K562 (cell line): ENCODE results near the gene ADAMTS7. TPM values are rescaled to one million over a fixed set of nuclear protein-coding genes. Genes with fewer than 3 reads are reported as not detected.
"Not testable (repeated sequence)": the region's sequence is repeated elsewhere in the genome, so short reads cannot be mapped to it uniquely, and the experiment has no call there.

Source experiments
- ATAC-seq: fragments of 200-7000 bp; cut with Tn5 transposase; 3 replicates; pipeline ENCODE4 v1.9.1; 2020; ENCODE audit warnings: moderate library complexity
- BruUV-seq: library from RNA; stranded (reverse); fragments of 400-500 nt; replicated peaks from 2 replicates; lab custom pipeline; 2021; lab: Mats Ljungman, UMichigan
- CTCF ChIA-PET: fragments of 300-600 bp; formaldehyde crosslinking; extraction: SDS; loops from one replicate; lab custom pipeline; 2021; ENCODE audit warnings: low intra/inter-chr PET ratio; lab: Yijun Ruan, JAX
- POLR2A ChIA-PET: fragments of 300-600, 350-650 bp; sonication (Branson Sonifier 250); formaldehyde crosslinking; extraction: SDS; loops from one replicate; lab custom pipeline; 2021; ENCODE audit warnings: antibody characterized with exemption, inconsistent platforms; lab: Yijun Ruan, JAX
- DNase-seq, 4 experiments: peaks; one replicate each; pipeline versions ENCODE4 v3.0.0 to v3.0.0-alpha.2; 2011 to 2018; ENCODE audit warnings: low spot score in 3 of 4, mixed read lengths in 3 of 4; ENCODE audit errors: extremely low read depth in 1 of 4
- FAIRE-seq: peaks from 2 replicates; lab custom pipeline; 2011; peaks lifted over from hg19 to GRCh38; lab: Jason Lieb, UNC
- H2AFZ ChIP-seq: 2 replicates; pipeline ENCODE4 v1.6.0; 2011; ENCODE audit warnings: low read depth, low read length, control low read depth, inconsistent platforms
- H3K27ac ChIP-seq: fragments of 200-600 bp; 3 replicates; pipeline ENCODE4 v1.8.0; 2011; ENCODE audit warnings: low read depth, mild to moderate bottlenecking, control low read depth, inconsistent platforms, low read length, moderate library complexity, mixed read lengths; ENCODE audit errors: extremely low read depth
- H3K27me3 ChIP-seq, 2 experiments: fragments of 300-600 bp in 1 of 2; 2 replicates in 1 of 2; 3 replicates in 1 of 2; pipeline versions ENCODE4 v1.6.0 to v1.8.0; 2011; ENCODE audit warnings: inconsistent platforms in 2 of 2, low read length in 2 of 2, mild to moderate bottlenecking in 1 of 2, mixed read lengths in 1 of 2, moderate library complexity in 1 of 2; ENCODE audit not compliant: control insufficient read depth in 2 of 2, insufficient read depth in 2 of 2
- H3K36me3 ChIP-seq: fragments of 300-600 bp; 3 replicates; pipeline ENCODE4 v1.8.0; 2011; ENCODE audit warnings: mild to moderate bottlenecking, low read length, inconsistent platforms; ENCODE audit not compliant: control insufficient read depth, insufficient read depth
- H3K4me1 ChIP-seq, 2 experiments: fragments of 200-600 bp in 1 of 2; replicated peaks in 1 of 2; 2 replicates in 1 of 2; 3 replicates in 1 of 2; pipeline versions ENCODE4 v1.5.1 to v1.8.0; 2011; ENCODE audit warnings: inconsistent platforms in 2 of 2, low read length in 2 of 2, mild to moderate bottlenecking in 1 of 2, mixed read lengths in 1 of 2, moderate library complexity in 1 of 2; ENCODE audit not compliant: control insufficient read depth in 2 of 2, insufficient read depth in 2 of 2
- H3K4me2 ChIP-seq: 2 replicates; pipeline ENCODE4 v1.6.1; 2011; ENCODE audit warnings: low read length, control low read depth, inconsistent platforms, mixed read lengths; ENCODE audit not compliant: insufficient read depth
- H3K4me3 ChIP-seq: fragments of 200-600 bp; sonication (generic), shearing (Covaris generic); 2 replicates; pipeline ENCODE4 v1.5.1; 2016; ENCODE audit warnings: control low read depth, inconsistent platforms
- H3K79me2 ChIP-seq: fragments of 200-600 bp; 3 replicates; pipeline ENCODE4 v1.8.0; 2011; ENCODE audit warnings: low read length, inconsistent platforms; ENCODE audit not compliant: control insufficient read depth, insufficient read depth
- H3K9ac ChIP-seq, 2 experiments: 2 replicates each; pipeline versions ENCODE4 v1.6.0 to v1.6.1; 2011; ENCODE audit warnings: low read depth in 2 of 2, low read length in 2 of 2, control low read depth in 1 of 2, inconsistent platforms in 1 of 2, mild to moderate bottlenecking in 1 of 2, mixed read lengths in 1 of 2; ENCODE audit not compliant: insufficient read depth in 1 of 2
- H3K9me1 ChIP-seq: one replicate; pipeline ENCODE4 v1.6.0; 2011; ENCODE audit warnings: inconsistent platforms, mild to moderate bottlenecking, low read length, moderate library complexity; ENCODE audit not compliant: control insufficient read depth, insufficient read depth
- H3K9me3 ChIP-seq: replicated peaks from 2 replicates; pipeline ENCODE4 v1.5.1; 2011; ENCODE audit warnings: low read depth, low read length, inconsistent platforms; ENCODE audit not compliant: control insufficient read depth, insufficient read depth
- H4K20me1 ChIP-seq: replicated peaks from 2 replicates; pipeline ENCODE4 v1.6.1; 2011; ENCODE audit warnings: low read length, inconsistent platforms, mixed read lengths; ENCODE audit not compliant: control insufficient read depth, insufficient read depth
- CHD2 ChIP-seq: IDR thresholded peaks from 2 replicates; pipeline ENCODE4 v1.6.1; 2011; ENCODE audit warnings: low read depth, low read length
- L3MBTL2 ChIP-seq: fragments of 450-650 bp; IDR thresholded peaks from 2 replicates; pipeline ENCODE4 v1.6.1; 2016; ENCODE audit warnings: mild to moderate bottlenecking, moderate library complexity
- MGA ChIP-seq: fragments of 450-650 bp; IDR thresholded peaks from 2 replicates; pipeline ENCODE4 v1.6.1; 2016; ENCODE audit warnings: mild to moderate bottlenecking, moderate library complexity
- WGBS: fragments of 100-300 bp; shearing (Covaris generic); methylation state at CpG from one replicate; pipeline ENCODE4 v1.1.6; 2016; ENCODE audit warnings: low coverage, mixed read lengths; ENCODE audit not compliant: insufficient coverage; ENCODE audit errors: missing lambda C conversion rate; 5-methylcytosine and 5-hydroxymethylcytosine counted together
- in situ Hi-C: fragments of 300-500 bp; cut with MboI; formaldehyde crosslinking; loops from 4 replicates; pipeline ENCODE4 v1.15.0; 2018; ENCODE audit warnings: inconsistent platforms, mixed read lengths
- intact Hi-C: fragments of 100-400 bp; cut with micrococcal nuclease; formaldehyde crosslinking; loops from 2 replicates; pipeline ENCODE4 v1.14.2; 2022
- polyA plus RNA-seq, 8 experiments: library from polyadenylated mRNA; depleted of rRNA in 4 of 8; stranded (reverse) in 5 of 8; unstranded in 3 of 8; fragments of >200 nt; fragmentation: Nextera tagmentation in 2 of 8; fragmentation: Illumina TruSeq in 1 of 8; extraction: Ambion mirVana in 2 of 8; extraction: Trizol in 1 of 8; gene quantifications; 2 replicates each; pipeline versions ENCODE4 v1.2.1 to v1.2.3, GENCODE V29; 2011 to 2014; ENCODE audit warnings: inconsistent platforms in 1 of 8, missing spikeins in 1 of 8
- total RNA-seq, 7 experiments: library from RNA; depleted of rRNA in 6 of 7; stranded (reverse); fragments of >200 nt in 6 of 7; fragmentation: Illumina TruSeq in 2 of 7; extraction: Trizol in 2 of 7; gene quantifications; 2 replicates each; pipeline versions ENCODE4 v1.2.1 to v1.2.3, GENCODE V29; 2011 to 2021; ENCODE audit warnings: low replicate concordance in 1 of 7

The ADAMTS7 gene
- total and polyA plus RNA-seq, 9 of the 15 experiments (the other 6 are each of a cell fraction or from before 2014, with no cell fraction given): 0.05 to 0.07 TPM; not detected in 7

GRCh38 chr15:78747877-78748276, 63.4 kb downstream of the ADAMTS7 start:
- not testable (repeated sequence) for H3K27me3 ChIP-seq, ATAC-seq, H3K36me3 ChIP-seq, H3K27ac ChIP-seq, H3K9ac ChIP-seq
- intact Hi-C loops: loop anchor here (5.0 kb wide), 1 partner anchor 801 kb away; no protein-coding TSS in a partner anchor
- TF ChIP-seq MGA (peak; percentile 76), L3MBTL2 (peak; percentile 73), CHD2 (peak; percentile 80)
- TF ChIP-seq, all 486 proteins: peak for 3; not testable (repeated sequence) for 483
- H3K79me2 ChIP-seq, H3K4me2 ChIP-seq, CTCF ChIA-PET, H3K4me3 ChIP-seq, FAIRE-seq, BruUV-seq, H4K20me1 ChIP-seq, H3K9me3 ChIP-seq, H2AFZ ChIP-seq, DNase-seq, POLR2A ChIA-PET, H3K9me1 ChIP-seq: not testable (repeated sequence)
- peaks cover 0 to 13% of the 10 kb centered on the region in 2 experiments; a peak in 2 of 5 replicates for H3K4me1 ChIP-seq
- 19% methylated on average over 7 of the region's 7 CpGs for WGBS
- in situ Hi-C loops: loop anchor here (5.0 kb wide), 1 partner anchor 801 kb away; no protein-coding TSS in a partner anchor

DNA sequence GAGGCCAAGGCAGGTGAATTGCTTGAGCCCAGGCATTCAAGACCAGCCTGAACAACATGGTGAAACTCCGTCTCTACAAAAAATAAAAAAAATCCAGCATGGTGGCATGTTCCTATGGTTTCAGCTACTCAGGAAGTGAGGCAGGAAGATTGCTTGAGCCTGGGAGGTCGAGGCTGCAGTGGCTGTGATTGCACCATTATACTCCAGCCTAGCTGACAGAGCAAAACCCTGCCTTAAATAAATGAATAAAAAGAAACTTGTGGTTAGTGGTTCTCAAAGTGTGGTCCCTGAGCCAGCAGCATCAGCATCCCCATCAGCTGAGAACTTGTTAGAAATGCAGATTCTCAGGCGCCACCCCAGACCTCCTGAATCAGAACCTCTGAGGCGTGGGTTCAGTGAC, 69.6 kb downstream of the ADAMTS7 start:
- H3K9me3 ChIP-seq, DNase-seq, intact Hi-C loops, POLR2A ChIA-PET, H3K4me3 ChIP-seq, BruUV-seq, H3K4me2 ChIP-seq, H3K9ac ChIP-seq, H4K20me1 ChIP-seq, H3K27ac ChIP-seq, H3K27me3 ChIP-seq, ATAC-seq, H3K79me2 ChIP-seq, in situ Hi-C loops, H3K9me1 ChIP-seq, CTCF ChIA-PET, FAIRE-seq, H3K36me3 ChIP-seq, H2AFZ ChIP-seq: not testable (repeated sequence)
- peaks cover 4 to 17% of the 10 kb centered on the region in 2 experiments; a peak in 4 of 5 replicates for H3K4me1 ChIP-seq
- WGBS: 0% methylated on average over 2 of the region's 4 CpGs
